GM18861 (cell line): ENCODE results near the gene SMIM41.

ENCODE experiments used
- ATAC-seq: cut with Tn5 transposase; IDR thresholded peaks from one replicate; pipeline ENCODE4 v1.9.1; 2021; ENCODE audit not compliant: unreplicated experiment

Gene SMIM41

DNA sequence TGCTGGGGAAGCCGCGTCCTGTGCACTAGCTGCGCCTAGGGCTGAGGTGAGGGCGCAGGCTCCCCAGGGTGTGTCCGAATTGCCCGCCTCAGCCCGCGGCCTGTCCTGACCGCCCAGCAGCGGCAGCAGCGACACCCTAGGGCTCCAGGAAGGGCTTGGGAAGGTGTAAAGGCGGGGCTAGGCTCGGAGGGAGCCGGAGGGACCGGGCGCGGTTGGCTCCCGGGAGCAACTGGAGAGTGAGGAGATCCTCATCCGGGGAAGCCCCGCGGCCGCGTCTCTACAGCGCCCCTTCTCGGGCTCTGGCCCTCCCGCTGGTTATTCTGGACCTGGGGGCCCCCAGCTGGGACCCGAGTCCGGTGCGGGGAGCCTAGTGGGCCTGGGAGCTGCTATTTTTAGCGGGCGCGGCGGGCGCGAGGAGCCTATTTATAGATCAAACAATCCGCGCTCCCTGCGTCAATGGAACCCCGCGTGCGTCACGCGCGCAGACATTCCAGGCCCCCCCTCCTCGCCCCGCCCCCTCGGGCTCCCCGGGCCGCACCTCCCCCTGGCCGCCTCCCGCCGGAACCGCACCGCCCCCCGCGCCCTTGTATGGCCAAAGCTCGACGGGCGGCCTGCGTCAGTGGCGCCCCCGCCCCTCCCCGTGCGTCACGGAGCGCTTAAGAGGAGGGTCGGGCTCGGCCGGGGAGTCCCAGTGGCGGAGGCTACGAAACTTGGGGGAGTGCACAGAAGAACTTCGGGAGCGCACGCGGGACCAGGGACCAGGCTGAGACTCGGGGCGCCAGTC lies 28.6 kb upstream of the SMIM41 start, which contains the start of gene NR4A1:
NR4A1 (plus strand) TSS at position 685 of the 784 bp plus-strand sequence. CDS start 2,887 bp downstream, outside the sequence.
- peak; percentile 60 for ATAC-seq

DNA sequence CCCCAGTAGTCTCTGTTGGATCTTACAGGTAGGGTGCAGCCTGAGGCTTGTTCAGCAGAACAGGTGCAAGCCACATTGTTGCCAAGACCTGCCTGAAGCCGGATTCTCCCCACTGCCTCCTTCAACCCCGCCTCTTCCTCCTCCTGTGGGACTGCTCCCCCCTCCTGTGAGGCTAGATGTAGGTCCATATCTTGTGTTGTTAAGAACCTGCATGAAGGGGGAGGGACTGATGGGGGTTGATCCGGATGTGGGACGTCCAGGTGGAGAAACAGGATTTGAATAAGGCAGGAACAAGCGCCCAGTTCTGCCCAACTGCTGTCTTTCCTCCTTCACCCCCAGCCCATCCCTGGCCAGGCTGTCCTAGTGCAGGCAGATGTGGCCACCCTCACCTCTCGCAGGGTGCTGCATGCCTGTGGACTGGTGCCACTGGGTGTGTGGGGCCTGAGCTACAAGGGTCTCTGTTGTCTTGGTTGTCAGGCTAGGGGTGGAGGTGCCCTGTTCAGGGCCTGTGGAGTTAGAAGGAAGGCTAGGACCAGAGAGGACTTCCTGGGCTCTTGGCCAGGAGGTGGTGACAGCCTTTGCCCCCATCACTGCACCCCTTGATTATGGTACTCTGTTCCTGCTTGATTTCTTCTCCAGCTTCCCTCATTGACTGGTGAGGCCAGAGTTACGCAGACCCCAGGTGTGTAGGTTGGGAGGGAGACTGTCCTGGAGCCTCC lies 26.9 kb upstream of the SMIM41 start:
- ATAC-seq, result no peak

GRCh38 chr12:52053536-52054209 lies 25.8 kb upstream of the SMIM41 start:
- ATAC-seq, result no peak

DNA sequence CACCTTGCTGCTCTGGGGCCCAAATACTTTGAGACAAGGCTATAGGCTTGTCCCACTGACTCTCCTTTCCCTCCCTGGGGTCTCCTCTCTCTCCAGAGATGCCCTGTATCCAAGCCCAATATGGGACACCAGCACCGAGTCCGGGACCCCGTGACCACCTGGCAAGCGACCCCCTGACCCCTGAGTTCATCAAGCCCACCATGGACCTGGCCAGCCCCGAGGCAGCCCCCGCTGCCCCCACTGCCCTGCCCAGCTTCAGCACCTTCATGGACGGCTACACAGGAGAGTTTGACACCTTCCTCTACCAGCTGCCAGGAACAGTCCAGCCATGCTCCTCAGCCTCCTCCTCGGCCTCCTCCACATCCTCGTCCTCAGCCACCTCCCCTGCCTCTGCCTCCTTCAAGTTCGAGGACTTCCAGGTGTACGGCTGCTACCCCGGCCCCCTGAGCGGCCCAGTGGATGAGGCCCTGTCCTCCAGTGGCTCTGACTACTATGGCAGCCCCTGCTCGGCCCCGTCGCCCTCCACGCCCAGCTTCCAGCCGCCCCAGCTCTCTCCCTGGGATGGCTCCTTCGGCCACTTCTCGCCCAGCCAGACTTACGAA lies 25.2 kb upstream of the SMIM41 start:
- ATAC-seq, result no peak

DNA sequence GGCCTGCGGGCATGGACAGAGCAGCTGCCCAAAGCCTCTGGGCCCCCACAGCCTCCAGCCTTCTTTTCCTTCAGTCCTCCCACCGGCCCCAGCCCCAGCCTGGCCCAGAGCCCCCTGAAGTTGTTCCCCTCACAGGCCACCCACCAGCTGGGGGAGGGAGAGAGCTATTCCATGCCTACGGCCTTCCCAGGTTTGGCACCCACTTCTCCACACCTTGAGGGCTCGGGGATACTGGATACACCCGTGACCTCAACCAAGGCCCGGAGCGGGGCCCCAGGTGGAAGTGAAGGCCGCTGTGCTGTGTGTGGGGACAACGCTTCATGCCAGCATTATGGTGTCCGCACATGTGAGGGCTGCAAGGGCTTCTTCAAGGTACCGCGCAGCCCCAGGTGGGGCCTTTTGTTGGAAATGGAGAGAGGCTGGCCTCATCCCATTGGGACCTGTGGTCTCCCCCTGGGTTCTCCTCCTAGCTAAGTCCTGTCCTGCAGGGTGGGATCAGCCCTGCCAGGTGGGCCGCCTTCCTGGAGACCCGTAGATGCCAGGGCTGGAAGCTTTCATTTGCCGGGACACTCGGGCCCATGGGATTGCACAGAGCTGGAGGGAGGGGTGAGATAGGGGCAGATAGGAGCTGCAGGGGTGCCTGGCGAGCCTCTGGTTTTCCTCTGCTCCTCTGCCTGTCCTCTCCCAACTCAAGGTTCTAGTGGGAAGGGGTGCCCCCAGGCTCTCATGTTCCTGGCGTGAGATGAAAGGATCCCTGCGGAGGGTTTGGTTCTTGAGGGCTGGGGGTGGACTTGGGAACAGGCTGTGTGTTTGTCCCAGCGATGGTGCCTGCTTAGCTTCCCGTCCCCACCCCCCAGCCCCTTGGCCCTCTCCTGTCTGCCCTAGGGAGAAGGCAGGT lies 24.4 kb upstream of the SMIM41 start:
- ATAC-seq, result no peak

DNA sequence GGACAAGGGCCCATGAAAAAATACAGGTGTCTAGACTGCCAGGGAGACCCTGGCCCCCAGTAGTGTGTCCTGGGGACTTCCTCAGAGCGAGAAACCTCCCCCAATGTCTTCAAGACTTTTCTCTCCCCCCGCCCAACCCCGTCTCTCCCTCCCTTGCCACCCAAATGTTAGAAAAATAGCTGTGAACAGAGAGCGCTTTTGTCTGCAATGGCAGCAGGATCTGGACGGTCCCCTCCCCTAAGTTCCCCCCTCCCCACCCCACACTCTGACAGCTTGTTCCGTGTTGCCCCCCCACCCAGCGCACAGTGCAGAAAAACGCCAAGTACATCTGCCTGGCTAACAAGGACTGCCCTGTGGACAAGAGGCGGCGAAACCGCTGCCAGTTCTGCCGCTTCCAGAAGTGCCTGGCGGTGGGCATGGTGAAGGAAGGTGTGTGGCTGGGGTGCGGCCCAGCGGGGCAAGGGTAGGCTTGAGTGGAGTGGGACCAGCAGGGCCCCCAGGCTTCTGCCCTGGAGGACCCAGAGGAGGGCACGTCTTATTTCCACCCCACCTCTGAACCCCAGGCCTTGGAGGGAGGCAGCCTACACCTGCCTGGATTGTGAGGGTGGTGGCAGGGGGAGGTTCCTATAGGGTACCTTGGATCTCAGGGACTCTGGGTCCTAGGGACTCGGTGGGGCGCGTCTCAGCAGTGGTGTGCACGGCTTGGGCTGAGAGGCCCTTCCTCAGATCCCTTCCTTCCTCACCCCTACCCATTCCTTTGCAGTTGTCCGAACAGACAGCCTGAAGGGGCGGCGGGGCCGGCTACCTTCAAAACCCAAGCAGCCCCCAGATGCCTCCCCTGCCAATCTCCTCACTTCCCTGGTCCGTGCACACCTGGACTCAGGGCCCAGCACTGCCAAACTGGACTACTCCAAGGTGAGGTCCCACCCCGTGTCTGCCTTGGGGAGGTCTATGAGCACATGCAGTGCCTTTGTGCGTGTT lies 23.5 kb upstream of the SMIM41 start:
- ATAC-seq, result no peak

DNA sequence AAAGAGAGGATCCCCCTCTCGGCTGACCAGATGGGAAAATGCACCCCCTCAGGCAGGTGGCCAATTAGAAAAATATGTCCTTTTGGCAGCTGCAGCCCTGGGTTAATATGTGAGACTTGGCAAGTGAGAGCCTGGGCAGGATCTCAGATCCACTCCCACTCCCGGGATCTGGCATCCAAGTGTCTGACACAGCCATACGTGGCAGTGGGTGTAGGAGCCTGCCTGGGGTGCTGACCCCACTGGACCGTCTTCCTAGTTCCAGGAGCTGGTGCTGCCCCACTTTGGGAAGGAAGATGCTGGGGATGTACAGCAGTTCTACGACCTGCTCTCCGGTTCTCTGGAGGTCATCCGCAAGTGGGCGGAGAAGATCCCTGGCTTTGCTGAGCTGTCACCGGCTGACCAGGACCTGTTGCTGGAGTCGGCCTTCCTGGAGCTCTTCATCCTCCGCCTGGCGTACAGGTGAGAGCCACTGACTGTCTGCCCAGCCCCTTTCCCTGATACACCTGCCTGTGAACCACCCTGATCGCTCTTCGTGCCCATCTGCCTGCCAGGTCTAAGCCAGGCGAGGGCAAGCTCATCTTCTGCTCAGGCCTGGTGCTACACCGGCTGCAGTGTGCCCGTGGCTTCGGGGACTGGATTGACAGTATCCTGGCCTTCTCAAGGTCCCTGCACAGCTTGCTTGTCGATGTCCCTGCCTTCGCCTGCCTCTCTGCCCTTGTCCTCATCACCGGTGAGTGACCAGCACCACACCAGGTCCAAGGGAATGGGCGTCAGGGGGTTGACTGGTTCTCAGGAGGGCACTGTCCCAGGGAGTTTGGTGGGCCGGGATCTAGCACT lies 22.5 kb upstream of the SMIM41 start:
- no peak for ATAC-seq

DNA sequence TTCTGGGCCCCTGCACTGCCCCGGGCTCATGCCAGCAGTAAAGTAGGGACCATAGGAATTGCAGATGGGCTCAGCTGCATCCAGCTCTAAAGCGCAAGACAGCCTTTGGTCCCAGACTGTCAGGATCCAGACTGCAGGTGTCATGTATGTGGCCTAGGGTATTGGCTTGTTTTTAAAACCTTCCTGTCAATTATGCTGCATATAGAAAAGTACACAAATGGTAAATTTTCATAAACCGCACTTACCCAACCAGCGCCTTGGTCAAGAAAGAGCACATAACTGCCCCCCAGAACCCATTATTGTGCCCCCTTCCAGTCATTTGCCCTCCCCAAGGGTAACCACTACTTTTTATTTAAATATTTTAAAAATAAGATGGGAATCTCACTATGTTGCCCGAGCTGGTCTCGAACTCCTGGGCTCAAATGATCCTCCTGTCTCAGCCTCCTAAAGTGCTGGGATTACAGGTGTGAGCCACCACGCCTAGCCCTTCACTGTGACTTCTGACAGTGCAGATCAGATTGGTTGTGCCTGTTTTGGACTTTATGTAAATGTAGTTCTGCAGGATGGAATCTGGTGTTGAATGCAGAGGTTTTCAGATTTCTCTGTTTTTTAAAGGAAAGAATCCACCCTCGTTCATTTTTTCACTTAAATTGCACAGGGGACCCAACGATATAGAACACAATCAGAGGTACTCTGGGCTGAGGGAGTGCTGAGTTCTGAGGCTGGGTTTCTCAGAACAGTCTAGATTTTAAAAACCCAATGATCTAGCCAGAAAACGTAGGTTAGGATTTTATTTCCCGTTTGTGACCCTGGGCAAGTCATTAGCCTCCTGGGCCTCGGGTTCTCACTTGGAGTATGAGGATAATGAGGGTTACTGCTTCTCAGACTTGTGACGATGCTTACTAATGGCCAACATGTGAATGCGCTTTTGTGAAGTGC lies 21.6 kb upstream of the SMIM41 start:
- no peak for ATAC-seq

- no peak for ATAC-seq
These were observed 20.7 kb upstream of the SMIM41 start for GRCh38 chr12:52058631-52059361.

DNA sequence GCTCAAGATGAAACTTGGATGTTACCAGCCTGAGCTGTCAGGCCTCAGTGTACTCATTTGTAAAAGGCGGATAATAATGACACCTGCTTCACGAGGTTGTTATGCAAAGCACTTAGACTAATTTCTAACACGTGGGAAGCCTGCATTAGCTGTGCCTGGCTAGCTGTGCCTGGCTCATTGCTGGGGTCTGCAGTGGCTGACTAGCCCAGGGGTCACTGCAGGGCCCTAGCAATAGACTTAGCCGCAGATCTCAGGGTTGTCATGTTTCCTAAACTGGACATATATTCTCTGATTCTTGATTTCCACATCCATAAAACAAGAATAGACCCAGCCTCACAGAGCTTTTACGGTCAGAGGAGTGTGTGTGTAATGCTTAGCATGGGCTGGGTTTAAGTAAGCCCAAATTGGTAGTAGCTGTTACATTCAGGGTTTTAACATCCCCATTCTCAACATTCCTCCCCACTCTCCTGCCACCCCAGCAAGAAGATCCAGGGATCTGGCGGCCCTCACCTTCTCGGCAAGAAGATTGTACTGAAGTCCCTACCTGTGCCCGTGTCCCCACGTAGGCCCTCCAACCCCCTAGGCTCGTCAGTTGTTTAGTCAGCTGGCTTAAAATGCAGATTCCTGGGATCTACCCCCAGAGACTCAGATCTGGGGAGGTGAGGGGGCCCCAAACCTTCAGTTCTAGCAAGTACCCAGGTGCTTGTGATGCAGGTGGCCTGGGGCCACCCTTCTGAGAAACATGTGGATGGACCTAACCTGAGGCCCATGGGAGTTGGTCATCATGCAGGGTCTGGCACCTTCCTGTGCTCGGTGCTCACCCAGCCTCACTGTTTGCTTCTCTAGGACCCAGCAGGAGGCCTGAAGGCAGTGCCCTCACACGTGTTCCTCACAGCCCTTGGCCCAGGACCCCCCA lies 19.7 kb upstream of the SMIM41 start:
- no peak for ATAC-seq

DNA sequence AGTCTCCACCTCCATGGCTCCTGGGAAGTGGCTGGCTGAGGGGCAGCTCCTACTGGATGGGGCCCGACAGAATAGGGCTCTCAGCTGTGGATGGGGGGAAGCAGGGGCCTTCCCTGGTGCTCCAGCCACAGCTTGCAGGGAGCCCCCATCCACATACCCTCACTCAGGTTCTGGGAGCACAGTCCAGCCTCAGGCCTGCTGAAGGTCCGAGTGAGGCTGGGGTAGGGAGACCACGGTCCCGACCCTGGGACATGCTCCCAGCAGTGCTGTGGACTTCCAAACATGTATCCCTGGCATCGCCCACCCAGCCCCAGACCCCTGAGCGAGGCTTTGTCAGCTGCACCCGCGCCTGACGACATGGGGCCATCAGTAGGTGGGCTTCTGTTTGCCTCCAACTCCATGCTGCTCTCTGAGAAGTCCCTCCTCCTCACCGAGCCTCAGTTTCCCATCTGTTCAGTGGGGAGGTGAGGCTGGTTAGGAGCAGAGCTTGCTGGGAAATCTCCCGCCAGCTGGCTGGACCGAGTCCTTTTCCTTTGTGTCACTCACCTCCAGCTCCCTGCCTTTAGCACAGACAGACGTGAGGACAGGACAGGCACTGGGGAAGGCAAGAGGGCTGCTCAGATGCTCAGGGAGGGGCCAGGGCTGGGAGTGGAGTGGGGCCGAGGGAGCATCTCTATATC lies 18.9 kb upstream of the SMIM41 start:
- no peak for ATAC-seq

DNA sequence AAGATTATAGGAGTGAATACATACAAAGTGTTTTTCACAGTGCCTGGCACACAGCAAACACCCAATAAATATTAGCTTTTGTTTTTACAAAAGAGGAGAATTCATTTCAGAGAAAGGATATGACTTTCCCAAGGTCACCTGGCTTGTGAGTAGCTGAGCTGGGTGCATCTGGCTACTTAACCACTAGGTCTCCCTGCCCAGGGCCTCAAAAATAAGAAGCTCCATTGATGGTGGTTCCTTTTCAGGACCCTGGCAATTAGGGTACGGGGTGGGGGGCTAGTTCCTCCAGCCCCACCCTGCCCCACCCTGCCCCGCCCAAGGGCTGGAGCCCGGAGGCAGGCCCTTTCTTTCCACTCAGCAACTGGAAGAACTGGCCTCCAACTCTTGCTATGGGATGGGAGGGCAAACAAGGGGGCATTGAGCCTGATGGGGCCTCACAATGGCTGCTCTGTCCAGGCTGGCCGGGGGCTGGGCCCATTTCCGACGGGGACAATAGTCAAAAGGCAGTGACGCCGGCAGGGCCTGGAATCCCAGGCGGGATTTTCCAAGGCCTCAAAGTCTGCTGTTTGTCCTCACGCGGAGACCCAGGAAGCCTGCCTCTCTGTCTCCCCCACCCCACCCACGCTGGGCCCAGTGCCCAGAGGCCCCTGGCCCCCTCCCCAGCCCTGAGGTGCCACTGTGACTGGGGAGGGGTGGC lies 17.9 kb upstream of the SMIM41 start:
- no peak for ATAC-seq

DNA sequence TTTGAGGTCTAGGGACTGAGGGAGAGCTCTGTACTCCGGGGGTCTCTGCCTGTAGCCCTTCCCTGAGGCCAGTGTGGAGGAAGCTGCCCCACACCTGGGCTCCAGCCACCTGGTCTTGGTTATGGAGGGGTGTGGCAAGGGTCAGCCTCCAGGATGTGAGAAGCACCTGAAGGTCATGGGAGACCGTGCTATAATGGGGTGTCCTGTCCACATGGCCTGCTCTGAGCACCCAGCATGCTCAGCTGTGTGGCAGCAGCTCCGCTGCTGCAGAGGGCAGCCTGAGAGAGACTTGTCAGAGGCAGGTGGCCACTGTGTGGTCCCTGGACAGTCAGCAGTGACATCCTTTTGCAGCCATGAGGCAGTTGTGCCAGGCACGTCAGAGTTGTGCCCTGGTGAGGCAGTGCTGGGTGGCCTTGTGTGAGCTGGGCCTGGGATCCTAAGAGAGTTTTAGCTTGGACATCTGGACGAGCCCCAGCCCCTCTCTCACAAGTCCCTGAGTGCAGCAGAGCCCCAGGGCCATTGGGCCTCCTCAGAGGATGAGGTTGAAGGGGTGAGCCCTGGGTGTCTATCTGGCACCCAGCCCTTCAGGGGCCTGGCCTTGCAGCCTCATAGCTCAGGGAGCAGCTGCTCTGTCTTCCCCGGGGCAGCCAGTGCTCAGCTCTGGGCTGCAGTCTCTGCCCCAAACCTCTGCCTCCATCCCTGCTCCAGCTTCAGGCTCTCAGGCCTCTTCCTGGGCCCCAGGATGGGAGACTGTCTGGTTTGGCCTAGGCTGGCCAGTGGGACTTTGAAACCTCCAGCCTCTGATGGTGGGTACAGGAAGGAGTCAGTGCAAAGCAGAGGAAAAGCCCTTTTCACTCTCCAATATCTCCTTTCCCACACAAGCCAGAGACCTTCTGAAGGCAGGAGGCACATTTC lies 17.1 kb upstream of the SMIM41 start:
- ATAC-seq, result no peak
